Stimulated activated CD4-positive, alpha-beta T cell treated with anti-CD3 and anti-CD28 coated beads, TNF-alpha, amount 100 ng/mL, for 24 hours (primary cell): ENCODE results near the gene RNASEH2A.

Source experiments
- DNase-seq, 3 experiments: peaks; one replicate each; pipeline ENCODE4 v3.0.0-alpha.2; 2020; ENCODE audit warnings: low read depth in 3 of 3

RNASEH2A gene

DNA sequence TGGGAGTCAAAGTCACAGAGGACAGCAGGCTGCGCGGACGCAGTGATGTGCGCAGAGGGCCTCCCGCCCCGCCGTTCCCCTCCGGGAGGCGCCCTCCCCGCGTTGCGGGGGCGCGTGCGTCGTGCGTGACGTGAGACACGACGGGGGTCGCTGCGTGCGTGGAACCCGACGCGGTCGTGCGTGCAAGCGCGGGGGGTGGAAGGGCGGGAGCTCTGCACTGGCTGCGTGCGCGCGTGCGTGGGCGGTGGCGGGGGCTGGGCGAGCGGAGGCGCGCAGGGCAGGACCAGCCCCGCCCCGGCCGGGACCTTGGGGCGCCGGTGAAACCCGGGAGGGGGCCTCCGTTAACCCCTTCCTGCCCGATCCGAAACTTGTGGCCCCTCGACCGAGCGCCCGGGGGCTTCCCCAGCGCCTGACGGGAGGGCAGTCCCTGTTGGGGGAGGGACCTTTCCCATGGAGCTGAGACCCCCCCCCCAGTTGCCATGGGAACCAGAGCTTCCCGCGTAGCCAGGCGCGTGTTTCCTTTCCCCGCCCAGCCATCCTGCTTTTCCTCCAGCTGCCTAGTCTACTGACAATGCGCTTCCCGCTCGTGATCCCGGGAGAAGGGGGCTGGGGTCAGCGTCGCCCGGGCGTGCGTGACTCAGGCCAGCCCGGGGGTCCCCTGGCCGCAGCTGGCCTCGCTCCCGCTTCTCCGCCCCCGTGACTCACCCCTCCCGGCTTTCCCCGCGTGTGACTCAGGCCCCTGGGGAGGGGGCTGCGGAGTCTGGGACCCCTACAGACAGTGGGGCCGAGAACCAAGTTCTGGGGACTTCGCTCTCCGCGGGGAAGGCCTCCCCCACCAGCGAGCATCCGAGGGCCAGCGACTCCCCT is 23.7 kb upstream of the RNASEH2A start:
- DNase-seq, result peak in 2 of 3 experiments; percentile 78 to 90

DNA sequence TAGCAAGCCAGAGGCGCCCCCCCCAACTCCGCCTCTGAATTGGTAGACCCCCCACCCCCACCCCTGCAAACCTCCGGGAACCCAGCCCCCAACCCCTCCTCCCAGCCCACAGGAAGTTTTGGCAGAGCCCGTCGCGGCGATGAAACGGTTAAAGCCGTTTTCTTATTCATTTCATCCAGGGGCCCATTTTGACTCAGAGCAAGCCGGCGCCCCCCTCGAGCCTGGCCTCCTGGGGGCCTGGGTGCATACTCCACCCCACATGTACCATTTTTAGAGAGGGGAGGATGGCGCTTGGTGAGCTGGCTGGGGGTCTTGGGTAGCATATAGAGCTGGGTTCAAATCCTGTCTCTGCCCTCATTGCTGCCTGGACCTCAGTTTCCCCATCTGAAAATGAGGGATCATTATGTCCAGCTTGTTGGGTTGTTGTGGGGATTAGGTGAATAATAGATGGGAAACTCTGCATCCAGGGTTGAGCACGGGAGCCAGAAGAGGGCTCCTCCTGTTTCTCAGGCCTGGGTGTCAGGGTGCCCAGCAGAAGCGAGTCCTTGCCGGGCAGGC is 23.0 kb upstream of the RNASEH2A start:
- DNase-seq, result peak in 1 of 3 experiments; percentile 66

DNA sequence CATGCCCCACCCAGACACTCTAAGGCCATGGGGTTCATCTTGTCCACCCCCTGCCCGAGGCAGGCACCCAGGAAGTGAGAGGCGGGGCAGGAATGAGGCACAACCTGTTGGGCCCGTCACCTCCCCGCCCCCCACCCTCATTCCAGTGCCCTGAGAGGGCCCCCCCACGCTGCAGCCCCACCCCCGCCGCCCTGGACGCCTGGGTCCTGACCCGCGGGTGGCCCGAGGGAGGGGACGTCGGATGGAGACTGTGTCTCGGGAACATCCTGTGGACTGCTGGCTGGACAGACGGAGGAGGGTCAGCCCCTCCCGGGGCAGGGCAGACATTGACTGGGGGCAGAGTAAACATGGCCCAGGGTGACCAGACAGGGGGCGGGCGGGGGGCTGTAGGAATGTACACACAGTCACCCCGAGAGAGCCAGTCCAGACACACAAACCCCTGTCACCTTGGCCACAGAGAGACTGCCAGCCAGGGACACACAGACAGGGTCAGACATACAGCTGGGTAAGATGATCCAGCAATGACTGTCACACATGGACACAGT is 22.5 kb upstream of the RNASEH2A start:
- no peak for DNase-seq

DNA sequence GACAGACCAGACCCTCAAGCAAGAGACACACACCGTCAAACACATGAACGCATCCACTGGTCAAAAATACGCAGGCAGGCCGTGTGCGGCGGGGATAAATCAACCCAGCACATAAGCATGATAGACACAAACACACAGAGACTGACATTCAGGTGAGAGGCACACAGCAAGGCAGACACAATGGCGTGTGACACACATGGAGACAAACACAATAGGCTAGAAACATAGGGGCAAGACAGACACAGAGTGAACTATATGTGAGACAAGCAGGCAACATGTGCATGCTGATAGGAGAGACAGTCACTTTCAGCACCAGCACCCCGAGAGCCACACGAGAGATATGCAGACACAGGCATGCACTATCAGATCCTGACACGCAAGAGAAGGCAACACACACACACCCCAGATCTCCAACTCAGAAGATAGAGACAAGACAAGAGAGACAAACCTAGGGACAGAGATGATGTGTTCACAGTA is 22.0 kb upstream of the RNASEH2A start:
- no peak for DNase-seq

DNA sequence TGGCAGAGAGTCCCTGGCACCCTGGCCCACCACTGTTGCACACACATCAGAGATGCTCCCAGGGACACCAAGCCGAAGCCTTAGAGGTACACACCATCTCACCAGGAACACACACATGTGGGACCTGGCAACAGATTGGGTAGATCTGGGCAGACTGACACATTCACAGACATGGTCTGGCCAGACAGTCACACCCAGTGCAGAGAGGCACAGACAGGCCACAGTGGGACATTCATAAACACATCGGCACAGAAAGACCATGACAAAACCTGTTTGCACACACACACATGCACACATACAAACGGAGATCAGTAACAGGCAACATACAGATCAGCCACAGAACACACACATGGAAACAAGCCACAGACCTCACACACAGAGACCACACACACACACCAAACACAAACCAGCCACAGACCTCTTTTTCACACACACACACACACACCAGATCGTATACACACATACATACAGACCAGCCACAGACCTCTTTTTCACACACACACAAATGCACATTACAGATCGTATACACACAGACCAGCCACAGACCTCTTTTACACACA is 21.4 kb upstream of the RNASEH2A start:
- no peak for DNase-seq

DNA sequence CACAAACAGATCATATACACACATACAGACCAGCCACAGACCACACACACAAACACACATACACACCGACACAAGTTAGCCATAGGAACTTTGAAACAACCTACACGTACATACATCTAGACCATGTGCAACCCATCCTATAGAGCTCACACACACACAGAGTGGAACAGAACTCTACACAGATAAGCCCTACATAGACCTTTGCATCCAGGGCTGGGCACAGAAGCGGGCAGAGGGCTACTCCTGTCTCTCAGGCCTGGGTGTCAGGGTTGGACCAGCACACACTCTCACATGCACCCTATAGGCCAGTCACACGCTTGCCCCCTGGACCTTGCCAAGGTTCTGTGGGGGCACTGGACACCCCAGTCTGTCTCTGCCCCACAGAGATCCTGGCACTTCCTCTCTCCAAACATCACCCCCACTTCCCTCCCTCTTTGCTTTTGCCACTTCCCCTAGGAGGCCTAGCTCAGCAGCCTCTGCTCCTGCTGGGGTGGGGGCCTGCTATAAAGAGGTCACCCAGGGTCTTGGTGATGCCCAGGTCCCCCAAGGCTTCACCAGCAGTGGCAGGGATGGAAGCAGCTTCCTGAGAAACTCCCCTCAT is 20.9 kb upstream of the RNASEH2A start:
- no peak for DNase-seq

DNA sequence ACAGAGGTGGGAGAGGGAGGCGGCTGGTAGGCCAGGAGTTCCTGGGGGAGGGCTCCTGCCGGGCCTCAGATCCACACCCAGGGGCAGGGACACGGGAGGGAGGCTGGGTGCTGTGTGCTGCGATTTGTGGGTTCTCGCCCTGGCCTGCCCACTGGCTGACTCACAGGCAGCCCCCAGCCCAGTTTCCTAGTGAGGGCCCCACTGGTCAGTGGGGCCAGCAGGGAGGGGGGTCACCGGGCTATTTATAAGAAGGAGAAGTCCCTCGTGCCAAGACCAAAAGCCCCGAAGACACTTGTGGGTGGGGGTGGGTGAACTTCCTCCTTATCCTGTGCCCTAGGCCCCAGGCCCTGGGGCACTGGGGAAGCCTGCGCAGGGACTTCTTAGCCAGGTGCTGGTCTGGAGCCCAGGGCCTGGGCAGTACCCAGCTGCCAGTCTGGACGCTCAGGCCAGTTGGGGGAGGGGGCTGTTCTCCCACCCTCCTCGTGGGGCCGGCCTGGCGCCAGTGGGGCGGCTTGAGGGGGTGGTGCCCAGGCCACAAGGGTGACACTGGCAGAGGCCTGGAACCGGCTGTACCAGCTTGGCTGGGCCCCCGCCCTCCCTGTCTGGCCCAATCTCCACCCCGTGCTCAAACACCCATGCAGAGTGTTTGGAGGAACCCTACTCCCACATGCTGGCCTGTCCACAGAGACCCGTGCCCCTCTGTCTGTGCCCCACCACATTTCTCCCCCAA is 20.1 kb upstream of the RNASEH2A start:
- DNase-seq, result no peak

DNA sequence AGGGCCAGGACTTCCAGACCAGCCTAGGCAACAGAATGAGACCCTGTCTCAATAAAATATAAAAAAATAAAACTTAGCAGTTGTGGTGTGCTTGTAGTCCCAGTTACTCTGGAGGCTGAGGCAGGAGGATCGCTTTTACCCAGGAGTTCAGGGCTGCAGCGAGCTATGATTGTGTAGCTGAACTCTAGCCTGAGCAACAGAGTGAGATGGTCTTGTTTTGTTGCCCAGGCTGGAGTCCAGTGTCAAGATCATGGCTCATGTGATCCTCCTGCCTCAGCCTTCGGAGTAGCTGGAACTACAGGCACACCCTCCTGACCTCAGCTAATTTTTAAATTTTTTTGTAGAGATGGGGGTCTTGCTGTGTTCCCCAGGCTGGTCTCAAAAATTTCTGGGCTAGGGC is 19.4 kb upstream of the RNASEH2A start:
- no peak for DNase-seq

DNA sequence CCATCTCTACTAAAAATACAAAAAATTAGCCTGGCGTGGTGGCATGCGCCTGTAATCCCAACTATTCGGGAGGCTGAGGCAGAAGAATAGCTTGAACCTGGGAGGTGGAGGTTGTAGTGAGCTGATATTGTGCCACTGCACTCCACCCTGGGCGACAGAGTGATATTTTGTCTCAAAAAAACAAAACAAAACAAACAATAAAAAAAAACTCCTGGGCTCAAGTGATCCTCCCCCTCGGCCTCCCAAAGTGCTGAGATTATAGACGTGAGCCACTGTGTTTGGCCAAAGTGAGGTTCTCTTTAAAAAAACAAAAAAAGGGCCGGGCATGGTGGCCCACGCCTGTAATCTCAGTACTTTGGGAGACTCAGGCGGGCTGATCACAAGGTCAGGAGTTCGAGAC is 18.9 kb upstream of the RNASEH2A start:
- DNase-seq, result no peak

DNA sequence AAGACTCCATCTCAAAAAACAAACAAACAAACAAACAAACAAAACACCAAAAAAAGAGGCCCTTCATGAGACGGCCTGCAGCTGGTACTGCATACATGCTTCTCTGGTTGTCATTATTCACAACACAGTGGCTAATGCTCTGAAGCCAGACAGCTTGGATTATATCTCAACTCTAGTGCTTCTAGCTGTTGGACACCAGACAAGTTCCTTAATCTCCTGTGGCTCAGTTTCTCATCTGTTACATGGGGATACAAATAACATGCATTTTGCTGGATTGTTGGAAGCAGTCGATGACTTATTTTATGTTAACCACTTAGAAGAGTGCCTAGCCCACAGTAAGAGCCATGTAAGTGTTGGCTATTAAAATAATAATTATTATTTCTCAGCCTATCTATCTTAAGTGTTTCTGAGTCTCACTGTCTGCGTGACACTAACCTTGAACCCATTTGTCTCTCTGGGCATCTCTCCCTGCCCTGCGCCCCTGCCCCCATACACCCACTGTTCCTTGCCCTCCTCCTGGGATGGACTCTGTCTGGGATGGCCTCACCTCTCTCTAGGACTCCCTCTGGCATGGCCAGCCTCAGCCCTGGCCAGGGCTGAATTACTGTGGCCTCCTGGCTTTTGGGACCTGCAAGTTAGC is 18.2 kb upstream of the RNASEH2A start:
- no peak for DNase-seq

DNA sequence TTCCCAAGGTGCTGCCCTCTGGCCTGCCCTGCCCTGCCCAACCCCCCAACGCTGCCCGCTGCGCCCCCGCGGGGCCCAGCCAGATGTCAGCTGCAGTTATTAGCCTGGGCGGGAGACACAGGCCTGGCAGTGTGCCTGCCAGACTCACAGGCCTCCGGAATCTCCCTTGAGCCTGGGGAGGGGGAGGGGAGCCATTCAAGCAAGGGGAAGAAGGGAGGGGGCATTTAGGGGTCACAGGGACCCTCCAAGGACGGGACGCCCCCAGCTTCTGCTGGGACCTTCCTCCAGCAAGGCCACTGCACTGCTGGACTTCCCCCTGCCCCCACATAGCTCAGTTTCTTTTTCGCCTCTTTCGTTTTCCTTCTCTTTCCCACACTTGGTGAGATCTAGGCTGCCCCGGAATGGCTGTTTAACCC is 17.7 kb upstream of the RNASEH2A start:
- no peak for DNase-seq

DNA sequence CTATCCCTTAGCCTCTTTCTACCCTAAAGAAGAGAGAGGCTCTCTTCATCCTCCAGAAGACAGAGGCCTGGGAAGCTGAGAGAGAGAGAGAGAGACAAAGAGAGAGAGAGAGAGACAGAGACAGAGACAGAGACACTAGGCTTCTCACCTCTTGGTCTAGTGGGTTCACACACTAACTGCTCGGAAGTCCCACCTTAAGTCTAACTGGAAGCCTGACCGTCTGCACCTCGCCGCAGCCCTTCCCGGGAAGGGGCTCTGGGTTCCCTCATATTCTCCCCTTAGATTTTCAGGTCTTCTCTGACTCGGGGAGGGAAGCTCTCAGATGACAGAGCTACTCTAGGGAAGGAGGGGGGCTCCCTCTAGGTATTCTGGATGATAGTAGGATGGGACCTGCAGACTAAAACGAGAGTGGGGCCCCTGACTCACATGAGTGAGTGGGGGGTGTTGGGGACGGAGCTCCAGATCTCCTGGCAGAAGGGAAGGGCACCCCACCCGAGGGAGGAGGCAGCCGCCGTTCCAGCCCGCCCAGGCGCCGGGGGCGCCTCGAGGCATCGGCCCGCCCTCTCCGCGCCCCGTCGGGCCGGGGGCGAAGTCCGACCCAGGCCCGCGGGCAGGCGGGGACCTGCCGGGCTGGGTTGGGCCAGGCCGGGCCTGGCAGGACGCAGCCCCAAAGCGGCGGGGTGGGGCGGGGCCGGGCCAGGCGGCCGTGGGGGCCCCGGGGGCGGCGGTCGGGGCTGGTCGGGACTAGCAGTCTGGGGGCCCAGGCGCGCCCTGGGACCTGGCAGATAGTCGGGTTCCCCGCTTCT is 17.1 kb upstream of the RNASEH2A start:
- no peak for DNase-seq

DNA sequence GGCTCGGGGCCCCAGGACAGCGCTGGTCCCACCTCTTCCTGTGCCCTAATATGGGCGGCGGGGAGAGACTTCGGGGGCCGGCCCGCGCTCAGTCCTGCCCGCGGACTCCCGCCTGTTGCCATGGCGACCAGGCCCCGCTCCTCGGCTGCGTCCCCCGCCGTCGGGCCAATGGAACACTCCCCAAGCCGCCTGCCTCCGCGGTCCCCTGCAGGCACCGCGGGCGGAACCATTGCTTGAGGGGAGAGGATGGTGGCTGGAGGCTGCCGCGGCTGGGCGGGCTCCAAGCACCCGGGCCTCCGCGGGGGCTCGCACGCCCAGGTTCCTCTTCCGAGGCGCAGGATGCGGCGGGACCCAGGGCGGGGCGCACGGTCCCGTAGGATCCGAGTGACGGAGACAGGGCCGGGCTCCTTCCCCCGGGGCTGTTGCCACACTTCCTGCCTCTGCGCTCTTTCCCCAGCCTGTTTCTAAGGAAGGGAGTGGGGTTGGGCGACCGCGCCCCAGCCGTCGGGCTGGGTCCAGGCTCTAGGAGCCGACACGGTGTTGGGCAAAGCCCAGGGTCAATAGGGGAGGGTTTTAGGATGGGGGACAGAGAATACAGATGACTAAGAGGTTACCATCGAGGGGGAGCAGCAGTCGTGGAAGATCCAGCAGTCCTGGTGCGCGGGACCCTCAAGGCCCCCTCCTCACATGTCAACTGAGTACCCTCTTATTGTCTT is 16.3 kb upstream of the RNASEH2A start:
- peak; percentile 76 to 96 (median 78) for DNase-seq

DNA sequence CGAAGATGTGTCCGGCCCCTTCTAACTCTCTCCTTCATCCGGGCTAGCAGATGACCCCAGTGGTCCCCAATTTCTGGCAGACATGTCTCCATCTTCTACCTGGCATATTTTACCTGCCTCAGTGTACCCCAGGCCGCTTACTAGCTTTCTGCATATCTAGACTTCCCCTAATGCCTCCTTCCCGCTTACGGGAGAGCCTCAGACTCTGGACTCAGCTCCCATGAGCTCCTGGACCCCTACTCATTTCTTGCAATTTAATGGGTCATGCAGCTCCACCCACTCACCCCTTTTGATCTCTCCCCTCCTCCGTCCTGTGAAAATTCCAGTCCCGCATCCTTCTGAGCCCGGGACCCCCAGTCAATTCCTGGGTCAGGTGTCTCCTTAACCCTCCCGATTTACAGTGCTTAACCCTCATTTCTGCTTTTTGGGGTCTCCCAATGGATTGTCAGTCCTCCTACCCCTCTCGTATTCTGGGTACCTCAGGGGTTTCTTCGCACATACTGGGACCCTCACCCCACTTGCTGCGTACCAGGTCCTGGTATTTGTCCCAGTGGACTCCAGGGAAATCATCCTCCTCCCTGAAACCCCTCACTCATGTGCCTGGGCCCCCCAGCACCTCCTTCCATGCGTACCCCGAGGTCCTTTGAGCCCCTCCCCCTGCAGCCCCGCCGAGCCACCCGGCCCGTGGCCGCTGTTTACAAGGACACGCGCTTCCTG is 15.6 kb upstream of the RNASEH2A start:
- DNase-seq, result no peak

DNA sequence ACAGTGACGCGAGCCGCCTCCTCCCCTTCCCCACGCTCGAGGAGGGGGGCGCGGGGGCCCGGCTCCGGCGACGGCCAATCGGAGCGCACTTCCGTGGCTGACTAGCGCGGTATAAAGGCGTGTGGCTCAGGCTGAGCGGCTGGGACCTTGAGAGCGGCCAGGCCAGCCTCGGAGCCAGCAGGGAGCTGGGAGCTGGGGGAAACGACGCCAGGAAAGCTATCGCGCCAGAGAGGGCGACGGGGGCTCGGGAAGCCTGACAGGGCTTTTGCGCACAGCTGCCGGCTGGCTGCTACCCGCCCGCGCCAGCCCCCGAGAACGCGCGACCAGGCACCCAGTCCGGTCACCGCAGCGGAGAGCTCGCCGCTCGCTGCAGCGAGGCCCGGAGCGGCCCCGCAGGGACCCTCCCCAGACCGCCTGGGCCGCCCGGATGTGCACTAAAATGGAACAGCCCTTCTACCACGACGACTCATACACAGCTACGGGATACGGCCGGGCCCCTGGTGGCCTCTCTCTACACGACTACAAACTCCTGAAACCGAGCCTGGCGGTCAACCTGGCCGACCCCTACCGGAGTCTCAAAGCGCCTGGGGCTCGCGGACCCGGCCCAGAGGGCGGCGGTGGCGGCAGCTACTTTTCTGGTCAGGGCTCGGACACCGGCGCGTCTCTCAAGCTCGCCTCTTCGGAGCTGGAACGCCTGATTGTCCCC is 14.9 kb upstream of the RNASEH2A start, which contains the start of gene JUNB:
TSS of gene JUNB (plus strand) at position 142 of the 706 bp plus-strand sequence. CDS start at position 428, 286 bp downstream.
- peak; percentile 93 to 96 (median 95) for DNase-seq

DNA sequence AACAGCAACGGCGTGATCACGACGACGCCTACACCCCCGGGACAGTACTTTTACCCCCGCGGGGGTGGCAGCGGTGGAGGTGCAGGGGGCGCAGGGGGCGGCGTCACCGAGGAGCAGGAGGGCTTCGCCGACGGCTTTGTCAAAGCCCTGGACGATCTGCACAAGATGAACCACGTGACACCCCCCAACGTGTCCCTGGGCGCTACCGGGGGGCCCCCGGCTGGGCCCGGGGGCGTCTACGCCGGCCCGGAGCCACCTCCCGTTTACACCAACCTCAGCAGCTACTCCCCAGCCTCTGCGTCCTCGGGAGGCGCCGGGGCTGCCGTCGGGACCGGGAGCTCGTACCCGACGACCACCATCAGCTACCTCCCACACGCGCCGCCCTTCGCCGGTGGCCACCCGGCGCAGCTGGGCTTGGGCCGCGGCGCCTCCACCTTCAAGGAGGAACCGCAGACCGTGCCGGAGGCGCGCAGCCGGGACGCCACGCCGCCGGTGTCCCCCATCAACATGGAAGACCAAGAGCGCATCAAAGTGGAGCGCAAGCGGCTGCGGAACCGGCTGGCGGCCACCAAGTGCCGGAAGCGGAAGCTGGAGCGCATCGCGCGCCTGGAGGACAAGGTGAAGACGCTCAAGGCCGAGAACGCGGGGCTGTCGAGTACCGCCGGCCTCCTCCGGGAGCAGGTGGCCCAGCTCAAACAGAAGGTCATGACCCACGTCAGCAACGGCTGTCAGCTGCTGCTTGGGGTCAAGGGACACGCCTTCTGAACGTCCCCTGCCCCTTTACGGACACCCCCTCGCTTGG is 14.1 kb upstream of the RNASEH2A start:
- peak in 1 of 3 experiments; percentile 72 for DNase-seq

DNA sequence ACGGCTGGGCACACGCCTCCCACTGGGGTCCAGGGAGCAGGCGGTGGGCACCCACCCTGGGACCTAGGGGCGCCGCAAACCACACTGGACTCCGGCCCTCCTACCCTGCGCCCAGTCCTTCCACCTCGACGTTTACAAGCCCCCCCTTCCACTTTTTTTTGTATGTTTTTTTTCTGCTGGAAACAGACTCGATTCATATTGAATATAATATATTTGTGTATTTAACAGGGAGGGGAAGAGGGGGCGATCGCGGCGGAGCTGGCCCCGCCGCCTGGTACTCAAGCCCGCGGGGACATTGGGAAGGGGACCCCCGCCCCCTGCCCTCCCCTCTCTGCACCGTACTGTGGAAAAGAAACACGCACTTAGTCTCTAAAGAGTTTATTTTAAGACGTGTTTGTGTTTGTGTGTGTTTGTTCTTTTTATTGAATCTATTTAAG is 13.5 kb upstream of the RNASEH2A start:
- no peak for DNase-seq
